WTC11 (cell line): ENCODE results near the gene CLEC16A. TPM values are rescaled to one million over a fixed set of nuclear protein-coding genes. Genes with fewer than 3 reads are reported as not detected.

Experiments
- ATAC-seq: fragments of 200-7000 bp; cut with Tn5 transposase; 2 replicates; pipeline ENCODE4 v1.10.0; 2021; ENCODE audit warnings: mild to moderate bottlenecking, moderate library complexity
- CTCF ChIA-PET: fragments of 300-600 bp; sonication (Branson Sonifier 250); formaldehyde crosslinking; loops from one replicate; lab custom pipeline; 2021; ENCODE audit warnings: antibody characterized with exemption; lab: Charles Lee
- POLR2A ChIA-PET: fragments of 350-600 bp; sonication (Branson Sonifier 250); formaldehyde crosslinking; loops from one replicate; lab custom pipeline; 2021; ENCODE audit warnings: antibody characterized with exemption; lab: Charles Lee
- DNase-seq: peaks from one replicate; pipeline ENCODE4 v3.0.0; 2021; ENCODE audit warnings: low spot score
- H3K27ac Mint-ChIP-seq: 2 replicates; pipeline ENCODE4 v1.8.0; 2021; ENCODE audit warnings: mixed read lengths
- H3K27me3 Mint-ChIP-seq: 2 replicates; pipeline ENCODE4 v1.8.0; 2021; ENCODE audit warnings: low read depth, mild to moderate bottlenecking, moderate library complexity, mixed read lengths
- H3K36me3 Mint-ChIP-seq: 2 replicates; pipeline ENCODE4 v1.8.0; 2021; ENCODE audit warnings: mixed read lengths
- H3K4me1 Mint-ChIP-seq: 2 replicates; pipeline ENCODE4 v1.8.0; 2022; ENCODE audit warnings: mixed read lengths
- H3K4me3 Mint-ChIP-seq: 2 replicates; pipeline ENCODE4 v1.8.0; 2021; ENCODE audit warnings: mild to moderate bottlenecking, moderate library complexity, mixed read lengths
- H3K9me3 Mint-ChIP-seq: 2 replicates; pipeline ENCODE4 v1.8.0; 2021; ENCODE audit warnings: mixed read lengths
- CREM ChIP-seq: sonication (generic); formaldehyde crosslinking; IDR thresholded peaks from 2 replicates; pipeline ENCODE4 v1.8.1; 2022; ENCODE audit warnings: mild to moderate bottlenecking, missing genetic modification reagents, moderate library complexity
- FOXK1 ChIP-seq: sonication (generic); formaldehyde crosslinking; IDR thresholded peaks from 2 replicates; pipeline ENCODE4 v1.8.0; 2022; ENCODE audit warnings: mild to moderate bottlenecking, moderate library complexity, missing genetic modification reagents
- SMAD3 ChIP-seq: sonication (generic); formaldehyde crosslinking; IDR thresholded peaks from 2 replicates; pipeline ENCODE4 v1.8.0; 2022; ENCODE audit warnings: missing genetic modification reagents, mild to moderate bottlenecking, borderline replicate concordance
- TCF7 ChIP-seq: sonication (generic); formaldehyde crosslinking; IDR thresholded peaks from 2 replicates; pipeline ENCODE4 v1.8.0; 2022; ENCODE audit warnings: mild to moderate bottlenecking, low read depth, missing genetic modification reagents, moderate library complexity
- TEAD4 ChIP-seq: sonication (generic); formaldehyde crosslinking; IDR thresholded peaks from 2 replicates; pipeline ENCODE4 v1.8.0; 2022; ENCODE audit warnings: mild to moderate bottlenecking, missing genetic modification reagents
- ZBTB21 ChIP-seq: sonication (generic); formaldehyde crosslinking; IDR thresholded peaks from 2 replicates; pipeline ENCODE4 v1.8.1; 2023; ENCODE audit warnings: mild to moderate bottlenecking, missing genetic modification reagents, borderline replicate concordance
- total RNA-seq: library from RNA; stranded (reverse); gene quantifications from 3 replicates; pipeline ENCODE4 v1.2.3, GENCODE V29; 2021
- TF ChIP-seq, protein P1 (sequence below): sonication (generic); formaldehyde crosslinking; IDR thresholded peaks from 2 replicates; pipeline ENCODE4 v1.8.0; 2022; ENCODE audit warnings: missing genetic modification reagents
- TF ChIP-seq, protein P2 (sequence below): sonication (generic); formaldehyde crosslinking; IDR thresholded peaks from 2 replicates; pipeline ENCODE4 v1.8.1; 2022; ENCODE audit warnings: low read depth, mild to moderate bottlenecking, moderate library complexity, missing genetic modification reagents, borderline replicate concordance
- TF ChIP-seq, protein P3 (sequence below): sonication (generic); formaldehyde crosslinking; IDR thresholded peaks from 2 replicates; pipeline ENCODE4 v1.8.1; 2023; ENCODE audit warnings: mild to moderate bottlenecking, missing genetic modification reagents, moderate library complexity
- TF ChIP-seq, protein P4 (sequence below): sonication (generic); formaldehyde crosslinking; IDR thresholded peaks from 2 replicates; pipeline ENCODE4 v1.8.0; 2023; ENCODE audit warnings: missing genetic modification reagents, mild to moderate bottlenecking, borderline replicate concordance
- TF ChIP-seq, protein P5 (sequence below): sonication (generic); formaldehyde crosslinking; IDR thresholded peaks from 2 replicates; pipeline ENCODE4 v1.8.0; 2022; ENCODE audit warnings: mild to moderate bottlenecking, missing genetic modification reagents
- TF ChIP-seq, protein P6 (sequence below): sonication (generic); formaldehyde crosslinking; IDR thresholded peaks from 2 replicates; pipeline ENCODE4 v1.8.1; 2023; ENCODE audit warnings: mild to moderate bottlenecking, missing genetic modification reagents, moderate library complexity

Gene CLEC16A
- total RNA-seq, 1 experiment from 2014 or later: 14.4 TPM

DNA sequence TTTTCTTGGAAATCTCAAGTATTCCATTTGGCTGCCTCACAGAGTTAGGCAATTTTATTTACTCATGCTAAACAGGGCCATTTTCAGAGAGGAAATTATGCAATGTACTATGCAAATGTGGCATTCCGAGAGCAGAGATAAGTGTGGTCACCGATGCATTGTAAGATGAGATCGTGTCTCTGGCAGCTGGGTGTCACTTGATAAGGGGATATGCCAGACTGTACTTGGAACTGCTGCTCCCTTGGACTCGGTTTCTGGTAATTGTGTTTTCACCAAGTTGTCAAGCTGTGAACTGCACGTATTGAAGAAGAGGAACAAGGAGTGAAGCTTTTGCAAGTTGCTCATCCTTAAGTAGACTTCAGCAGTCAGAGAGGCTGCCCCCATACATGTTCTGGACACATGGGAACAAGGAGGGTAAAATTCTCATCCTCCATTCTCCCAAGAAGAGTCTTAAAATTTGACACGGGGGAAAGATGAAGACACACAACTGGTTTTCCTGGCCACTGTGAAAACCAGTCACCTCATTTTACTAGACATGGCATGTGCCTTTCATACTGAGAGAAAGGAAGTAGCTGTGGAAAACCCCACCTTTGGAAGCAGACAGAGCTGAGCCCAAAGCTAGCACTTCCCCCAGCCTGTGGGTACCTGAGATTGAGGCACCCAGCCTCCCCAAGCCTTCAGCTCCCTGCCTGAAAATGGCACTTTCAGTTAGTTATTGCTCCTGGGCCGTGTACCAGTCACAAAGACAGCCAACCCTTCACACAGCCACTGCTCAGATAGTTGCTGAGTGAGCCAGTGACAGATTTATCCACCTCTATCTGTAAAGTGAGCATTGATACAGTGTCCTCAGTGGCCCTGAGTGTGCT lies 160.9 kb downstream of the CLEC16A start:
- ChIA-PET CTCF (interaction anchor here (1.0 to 1.1 kb wide), 2 partner anchors 134 to 282 kb away, joined by 4 to 5 read pairs; no protein-coding TSS in a partner anchor), POLR2A (no interaction called here)
- TF ChIP-seq, protein P1, sequence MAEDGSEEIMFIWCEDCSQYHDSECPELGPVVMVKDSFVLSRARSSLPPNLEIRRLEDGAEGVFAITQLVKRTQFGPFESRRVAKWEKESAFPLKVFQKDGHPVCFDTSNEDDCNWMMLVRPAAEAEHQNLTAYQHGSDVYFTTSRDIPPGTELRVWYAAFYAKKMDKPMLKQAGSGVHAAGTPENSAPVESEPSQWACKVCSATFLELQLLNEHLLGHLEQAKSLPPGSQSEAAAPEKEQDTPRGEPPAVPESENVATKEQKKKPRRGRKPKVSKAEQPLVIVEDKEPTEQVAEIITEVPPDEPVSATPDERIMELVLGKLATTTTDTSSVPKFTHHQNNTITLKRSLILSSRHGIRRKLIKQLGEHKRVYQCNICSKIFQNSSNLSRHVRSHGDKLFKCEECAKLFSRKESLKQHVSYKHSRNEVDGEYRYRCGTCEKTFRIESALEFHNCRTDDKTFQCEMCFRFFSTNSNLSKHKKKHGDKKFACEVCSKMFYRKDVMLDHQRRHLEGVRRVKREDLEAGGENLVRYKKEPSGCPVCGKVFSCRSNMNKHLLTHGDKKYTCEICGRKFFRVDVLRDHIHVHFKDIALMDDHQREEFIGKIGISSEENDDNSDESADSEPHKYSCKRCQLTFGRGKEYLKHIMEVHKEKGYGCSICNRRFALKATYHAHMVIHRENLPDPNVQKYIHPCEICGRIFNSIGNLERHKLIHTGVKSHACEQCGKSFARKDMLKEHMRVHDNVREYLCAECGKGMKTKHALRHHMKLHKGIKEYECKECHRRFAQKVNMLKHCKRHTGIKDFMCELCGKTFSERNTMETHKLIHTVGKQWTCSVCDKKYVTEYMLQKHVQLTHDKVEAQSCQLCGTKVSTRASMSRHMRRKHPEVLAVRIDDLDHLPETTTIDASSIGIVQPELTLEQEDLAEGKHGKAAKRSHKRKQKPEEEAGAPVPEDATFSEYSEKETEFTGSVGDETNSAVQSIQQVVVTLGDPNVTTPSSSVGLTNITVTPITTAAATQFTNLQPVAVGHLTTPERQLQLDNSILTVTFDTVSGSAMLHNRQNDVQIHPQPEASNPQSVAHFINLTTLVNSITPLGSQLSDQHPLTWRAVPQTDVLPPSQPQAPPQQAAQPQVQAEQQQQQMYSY: no peak
- TF ChIP-seq, protein P2, sequence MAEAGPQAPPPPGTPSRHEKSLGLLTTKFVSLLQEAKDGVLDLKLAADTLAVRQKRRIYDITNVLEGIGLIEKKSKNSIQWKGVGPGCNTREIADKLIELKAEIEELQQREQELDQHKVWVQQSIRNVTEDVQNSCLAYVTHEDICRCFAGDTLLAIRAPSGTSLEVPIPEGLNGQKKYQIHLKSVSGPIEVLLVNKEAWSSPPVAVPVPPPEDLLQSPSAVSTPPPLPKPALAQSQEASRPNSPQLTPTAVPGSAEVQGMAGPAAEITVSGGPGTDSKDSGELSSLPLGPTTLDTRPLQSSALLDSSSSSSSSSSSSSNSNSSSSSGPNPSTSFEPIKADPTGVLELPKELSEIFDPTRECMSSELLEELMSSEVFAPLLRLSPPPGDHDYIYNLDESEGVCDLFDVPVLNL: no peak
- TF ChIP-seq, protein P3, sequence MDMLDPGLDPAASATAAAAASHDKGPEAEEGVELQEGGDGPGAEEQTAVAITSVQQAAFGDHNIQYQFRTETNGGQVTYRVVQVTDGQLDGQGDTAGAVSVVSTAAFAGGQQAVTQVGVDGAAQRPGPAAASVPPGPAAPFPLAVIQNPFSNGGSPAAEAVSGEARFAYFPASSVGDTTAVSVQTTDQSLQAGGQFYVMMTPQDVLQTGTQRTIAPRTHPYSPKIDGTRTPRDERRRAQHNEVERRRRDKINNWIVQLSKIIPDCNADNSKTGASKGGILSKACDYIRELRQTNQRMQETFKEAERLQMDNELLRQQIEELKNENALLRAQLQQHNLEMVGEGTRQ (CRISPR knock-in tag): no peak
- TF ChIP-seq FOXK1 (CRISPR knock-in tag) (no peak), TEAD4 (no peak), ZBTB21 (CRISPR knock-in tag) (no peak), SMAD3 (CRISPR knock-in tag) (no peak), TCF7 (CRISPR knock-in tag) (no peak), CREM (CRISPR knock-in tag) (no peak)
- TF ChIP-seq, protein P4, sequence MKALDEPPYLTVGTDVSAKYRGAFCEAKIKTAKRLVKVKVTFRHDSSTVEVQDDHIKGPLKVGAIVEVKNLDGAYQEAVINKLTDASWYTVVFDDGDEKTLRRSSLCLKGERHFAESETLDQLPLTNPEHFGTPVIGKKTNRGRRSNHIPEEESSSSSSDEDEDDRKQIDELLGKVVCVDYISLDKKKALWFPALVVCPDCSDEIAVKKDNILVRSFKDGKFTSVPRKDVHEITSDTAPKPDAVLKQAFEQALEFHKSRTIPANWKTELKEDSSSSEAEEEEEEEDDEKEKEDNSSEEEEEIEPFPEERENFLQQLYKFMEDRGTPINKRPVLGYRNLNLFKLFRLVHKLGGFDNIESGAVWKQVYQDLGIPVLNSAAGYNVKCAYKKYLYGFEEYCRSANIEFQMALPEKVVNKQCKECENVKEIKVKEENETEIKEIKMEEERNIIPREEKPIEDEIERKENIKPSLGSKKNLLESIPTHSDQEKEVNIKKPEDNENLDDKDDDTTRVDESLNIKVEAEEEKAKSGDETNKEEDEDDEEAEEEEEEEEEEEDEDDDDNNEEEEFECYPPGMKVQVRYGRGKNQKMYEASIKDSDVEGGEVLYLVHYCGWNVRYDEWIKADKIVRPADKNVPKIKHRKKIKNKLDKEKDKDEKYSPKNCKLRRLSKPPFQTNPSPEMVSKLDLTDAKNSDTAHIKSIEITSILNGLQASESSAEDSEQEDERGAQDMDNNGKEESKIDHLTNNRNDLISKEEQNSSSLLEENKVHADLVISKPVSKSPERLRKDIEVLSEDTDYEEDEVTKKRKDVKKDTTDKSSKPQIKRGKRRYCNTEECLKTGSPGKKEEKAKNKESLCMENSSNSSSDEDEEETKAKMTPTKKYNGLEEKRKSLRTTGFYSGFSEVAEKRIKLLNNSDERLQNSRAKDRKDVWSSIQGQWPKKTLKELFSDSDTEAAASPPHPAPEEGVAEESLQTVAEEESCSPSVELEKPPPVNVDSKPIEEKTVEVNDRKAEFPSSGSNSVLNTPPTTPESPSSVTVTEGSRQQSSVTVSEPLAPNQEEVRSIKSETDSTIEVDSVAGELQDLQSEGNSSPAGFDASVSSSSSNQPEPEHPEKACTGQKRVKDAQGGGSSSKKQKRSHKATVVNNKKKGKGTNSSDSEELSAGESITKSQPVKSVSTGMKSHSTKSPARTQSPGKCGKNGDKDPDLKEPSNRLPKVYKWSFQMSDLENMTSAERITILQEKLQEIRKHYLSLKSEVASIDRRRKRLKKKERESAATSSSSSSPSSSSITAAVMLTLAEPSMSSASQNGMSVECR (CRISPR knock-in tag): no peak
- TF ChIP-seq, protein P5, sequence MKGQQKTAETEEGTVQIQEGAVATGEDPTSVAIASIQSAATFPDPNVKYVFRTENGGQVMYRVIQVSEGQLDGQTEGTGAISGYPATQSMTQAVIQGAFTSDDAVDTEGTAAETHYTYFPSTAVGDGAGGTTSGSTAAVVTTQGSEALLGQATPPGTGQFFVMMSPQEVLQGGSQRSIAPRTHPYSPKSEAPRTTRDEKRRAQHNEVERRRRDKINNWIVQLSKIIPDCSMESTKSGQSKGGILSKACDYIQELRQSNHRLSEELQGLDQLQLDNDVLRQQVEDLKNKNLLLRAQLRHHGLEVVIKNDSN (CRISPR knock-in tag): no peak
- TF ChIP-seq, protein P6, sequence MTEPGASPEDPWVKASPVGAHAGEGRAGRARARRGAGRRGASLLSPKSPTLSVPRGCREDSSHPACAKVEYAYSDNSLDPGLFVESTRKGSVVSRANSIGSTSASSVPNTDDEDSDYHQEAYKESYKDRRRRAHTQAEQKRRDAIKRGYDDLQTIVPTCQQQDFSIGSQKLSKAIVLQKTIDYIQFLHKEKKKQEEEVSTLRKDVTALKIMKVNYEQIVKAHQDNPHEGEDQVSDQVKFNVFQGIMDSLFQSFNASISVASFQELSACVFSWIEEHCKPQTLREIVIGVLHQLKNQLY: no peak
- Mint-ChIP-seq H3K4me3 (no peak overlapping the region), H3K27me3 (no peaks in the 10 kb centered on the region), H3K27ac (peak overlapping the region; percentile 10; the same call in 1 of the 2 replicates), H3K9me3 (no peaks in the 10 kb centered on the region), H3K36me3 (no peaks in the 10 kb centered on the region), H3K4me1 (peaks cover 9% of the 10 kb centered on the region)
- no peak for ATAC-seq
- DNase-seq: no peak
